ENCODE data around the gene NOP9.
A peak's percentile ranks its signal among the peaks of the same experiment; 100 is the strongest.

Gene NOP9

GRCh38 chr14:24274101-24274543 is 25.5 kb upstream of the NOP9 start:
- TF ChIP-seq, protein P1, sequence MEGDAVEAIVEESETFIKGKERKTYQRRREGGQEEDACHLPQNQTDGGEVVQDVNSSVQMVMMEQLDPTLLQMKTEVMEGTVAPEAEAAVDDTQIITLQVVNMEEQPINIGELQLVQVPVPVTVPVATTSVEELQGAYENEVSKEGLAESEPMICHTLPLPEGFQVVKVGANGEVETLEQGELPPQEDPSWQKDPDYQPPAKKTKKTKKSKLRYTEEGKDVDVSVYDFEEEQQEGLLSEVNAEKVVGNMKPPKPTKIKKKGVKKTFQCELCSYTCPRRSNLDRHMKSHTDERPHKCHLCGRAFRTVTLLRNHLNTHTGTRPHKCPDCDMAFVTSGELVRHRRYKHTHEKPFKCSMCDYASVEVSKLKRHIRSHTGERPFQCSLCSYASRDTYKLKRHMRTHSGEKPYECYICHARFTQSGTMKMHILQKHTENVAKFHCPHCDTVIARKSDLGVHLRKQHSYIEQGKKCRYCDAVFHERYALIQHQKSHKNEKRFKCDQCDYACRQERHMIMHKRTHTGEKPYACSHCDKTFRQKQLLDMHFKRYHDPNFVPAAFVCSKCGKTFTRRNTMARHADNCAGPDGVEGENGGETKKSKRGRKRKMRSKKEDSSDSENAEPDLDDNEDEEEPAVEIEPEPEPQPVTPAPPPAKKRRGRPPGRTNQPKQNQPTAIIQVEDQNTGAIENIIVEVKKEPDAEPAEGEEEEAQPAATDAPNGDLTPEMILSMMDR (IDR thresholded peaks at IDR 0.05; ENCODE audit: control insufficient read depth, insufficient read depth, low read depth, low read length, missing control alignments): no peak
- DNase-seq (ENCODE audit: low read depth): no peak
- no peak overlapping the region for H3K4me3 ChIP-seq (ENCODE audit: control insufficient read depth, low read depth, low read length)

DNA sequence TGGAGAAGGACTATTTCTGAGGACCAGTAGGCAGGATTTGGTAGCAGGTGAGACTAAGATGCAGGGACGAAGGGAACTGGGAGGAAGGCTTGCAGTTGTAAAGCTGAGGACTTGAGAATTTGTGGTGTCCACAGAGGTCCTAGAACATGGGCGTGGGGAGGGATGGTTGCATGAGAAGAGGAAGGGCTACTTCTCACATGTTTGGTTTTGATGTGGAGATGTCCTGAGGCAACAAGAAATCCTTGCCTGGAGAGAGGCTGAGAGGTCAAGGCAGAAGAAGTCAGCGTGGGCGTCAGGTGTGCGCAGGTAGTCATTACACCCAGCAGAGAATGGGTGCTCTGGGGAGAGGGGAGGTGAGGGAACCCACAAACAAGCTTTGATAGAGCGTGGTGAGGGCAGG is 22.6 kb upstream of the NOP9 start:
- TF ChIP-seq, protein P1 (IDR thresholded peaks at IDR 0.05; ENCODE audit: control insufficient read depth, insufficient read depth, low read depth, low read length, missing control alignments): no peak
- H3K4me3 ChIP-seq (ENCODE audit: control insufficient read depth, low read depth, low read length): no peak overlapping the region
- no peak for DNase-seq (ENCODE audit: low read depth)

- TF ChIP-seq, protein P1 (IDR thresholded peaks at IDR 0.05; ENCODE audit: control insufficient read depth, insufficient read depth, low read depth, low read length, missing control alignments): no peak
- no peak for DNase-seq (ENCODE audit: low read depth)
- no peak overlapping the region for H3K4me3 ChIP-seq (ENCODE audit: control insufficient read depth, low read depth, low read length)
Measured at GRCh38 chr14:24277606-24278321, 21.9 kb upstream of the NOP9 start.

- no peak overlapping the region for H3K4me3 ChIP-seq (ENCODE audit: control insufficient read depth, low read depth, low read length)
- no peak for DNase-seq (ENCODE audit: low read depth)
- TF ChIP-seq, protein P1 (IDR thresholded peaks at IDR 0.05; ENCODE audit: control insufficient read depth, insufficient read depth, low read depth, low read length, missing control alignments): no peak
Measured at GRCh38 chr14:24278424-24278823, 21.2 kb upstream of the NOP9 start.

DNA sequence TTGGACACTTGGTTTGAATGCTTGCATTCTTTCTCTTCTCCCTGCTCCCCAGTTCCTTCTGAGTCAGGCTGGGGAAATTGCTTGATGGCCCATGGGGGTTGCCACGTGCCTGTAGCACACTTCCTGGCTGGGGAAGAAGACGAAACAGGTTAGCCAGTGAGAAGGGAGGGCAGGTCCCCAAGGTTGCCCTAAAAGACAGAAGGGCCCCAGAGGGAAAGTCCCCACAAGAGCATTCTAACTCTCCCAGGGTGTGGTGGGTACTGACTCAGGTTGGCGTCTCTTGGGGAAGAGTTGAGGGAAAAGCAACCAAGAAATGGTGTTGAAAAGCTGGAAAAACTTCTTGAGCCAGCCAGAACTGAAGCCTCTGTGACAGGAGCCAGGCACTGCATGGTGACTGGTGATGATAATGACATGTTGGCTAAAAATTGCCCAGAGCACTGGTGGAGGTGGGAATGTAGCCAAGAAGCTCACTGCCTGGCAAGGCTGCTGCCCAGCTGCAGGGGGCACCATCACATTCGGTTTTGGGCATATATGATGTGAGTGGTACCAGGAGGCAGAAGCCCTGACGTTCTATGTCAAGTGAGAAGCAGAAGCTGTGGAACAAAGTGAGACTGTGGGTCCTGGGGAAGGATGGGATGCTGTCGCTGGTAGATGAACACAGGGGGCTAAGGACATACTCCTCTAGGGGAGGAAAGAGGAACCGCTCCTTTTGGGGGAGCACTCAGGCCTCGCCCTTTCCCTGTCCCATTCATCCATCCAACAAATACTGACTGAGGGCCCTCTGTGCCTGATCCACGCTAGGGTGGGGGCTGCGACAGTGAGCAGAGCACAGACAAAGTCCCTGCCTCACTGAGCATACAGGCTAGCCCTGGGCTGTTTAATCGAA is 20.1 kb upstream of the NOP9 start:
- no peak overlapping the region for H3K4me3 ChIP-seq (ENCODE audit: control insufficient read depth, low read depth, low read length)
- TF ChIP-seq, protein P1 (IDR thresholded peaks at IDR 0.05; ENCODE audit: control insufficient read depth, insufficient read depth, low read depth, low read length, missing control alignments): peak; percentile 17
- no peak for DNase-seq (ENCODE audit: low read depth)

GRCh38 chr14:24280797-24281460 is 18.7 kb upstream of the NOP9 start:
- no peak for DNase-seq (ENCODE audit: low read depth)
- no peak overlapping the region for H3K4me3 ChIP-seq (ENCODE audit: control insufficient read depth, low read depth, low read length)
- TF ChIP-seq, protein P1 (IDR thresholded peaks at IDR 0.05; ENCODE audit: control insufficient read depth, insufficient read depth, low read depth, low read length, missing control alignments): no peak

Data from AG09309 (cell line).